Activated T-helper 2 cell treated with anti-CD3 and anti-CD28 coated beads, Interferon-gamma antibody, Interleukin-2, Interleukin-4, amounts not matched to agents 10 μg/mL and 5 μg/mL and 100 μg/mL, durations not matched to agents 14 hours and 24 hours and 36 hours (primary cell): ENCODE data around the gene GTF2F2. TPM values are rescaled to one million over a fixed set of nuclear protein-coding genes. Genes with fewer than 3 reads are reported as not detected.
A peak's percentile ranks its signal among the peaks of the same experiment; 100 is the strongest.

Experiments
- DNase-seq: peaks from one replicate; pipeline ENCODE4 v3.0.0; 2021; ENCODE audit warnings: low spot score
- H3K27ac Mint-ChIP-seq: one replicate; pipeline ENCODE4 v1.8.0; 2021; ENCODE audit warnings: mixed read lengths
- H3K27me3 Mint-ChIP-seq: one replicate; pipeline ENCODE4 v1.8.0; 2021; ENCODE audit warnings: low read depth, mixed read lengths
- H3K36me3 Mint-ChIP-seq: one replicate; pipeline ENCODE4 v1.8.0; 2021; ENCODE audit warnings: low read depth, mixed read lengths
- H3K4me1 Mint-ChIP-seq: one replicate; pipeline ENCODE4 v1.8.0; 2021; ENCODE audit warnings: low read depth, mixed read lengths
- H3K4me3 Mint-ChIP-seq: one replicate; pipeline ENCODE4 v1.8.0; 2021; ENCODE audit warnings: low read depth, mild to moderate bottlenecking, moderate library complexity, mixed read lengths
- H3K9me3 Mint-ChIP-seq: one replicate; pipeline ENCODE4 v1.8.0; 2021; ENCODE audit warnings: mixed read lengths
- intact Hi-C: fragments of 100-400 bp; cut with micrococcal nuclease; formaldehyde crosslinking; loops from one replicate; pipeline ENCODE4 v1.15.1; 2023
- total RNA-seq: library from RNA; stranded (reverse); gene quantifications from 2 replicates; pipeline ENCODE4 v1.2.3, GENCODE V29; 2022

The GTF2F2 gene
- 26.9 and 28.9 TPM in 2 replicates for total RNA-seq

- no peak within 1 kb of the TSS for H3K27ac Mint-ChIP-seq
- H3K36me3 Mint-ChIP-seq, result peaks cover 6% of the 10 kb centered on the region
- intact Hi-C loops, result loop anchor here (1.0 to 10.0 kb wide), 7 partner anchors 47 to 543 kb away; partner anchors contain the start of genes KCTD4, TPT1 and TSC22D1
- H3K4me1 Mint-ChIP-seq, result peaks cover 8% of the 10 kb centered on the region
- H3K4me3 Mint-ChIP-seq, result no peak within 1 kb of the TSS
- H3K9me3 Mint-ChIP-seq, result no peaks in the 10 kb centered on the region
- H3K27me3 Mint-ChIP-seq, result no peaks in the 10 kb centered on the region
- peak; percentile 84 for DNase-seq
Observed at GRCh38 chr13:45119991-45120864, at the start of gene GTF2F2. TSS of gene GTF2F2 (plus strand) at chr13:45120510. CDS start at chr13:45120656, 146 bp downstream.

GRCh38 chr13:45073809-45074208 lies 46.5 kb upstream of the GTF2F2 start:
- Mint-ChIP-seq H3K4me1 (no peaks in the 10 kb centered on the region), H3K36me3 (no peaks in the 10 kb centered on the region), H3K27ac (no peak overlapping the region), H3K27me3 (peaks cover 29% of the 10 kb centered on the region), H3K4me3 (no peak overlapping the region), H3K9me3 (no peaks in the 10 kb centered on the region)
- intact Hi-C loops, result no loop called here
- no peak for DNase-seq

DNA sequence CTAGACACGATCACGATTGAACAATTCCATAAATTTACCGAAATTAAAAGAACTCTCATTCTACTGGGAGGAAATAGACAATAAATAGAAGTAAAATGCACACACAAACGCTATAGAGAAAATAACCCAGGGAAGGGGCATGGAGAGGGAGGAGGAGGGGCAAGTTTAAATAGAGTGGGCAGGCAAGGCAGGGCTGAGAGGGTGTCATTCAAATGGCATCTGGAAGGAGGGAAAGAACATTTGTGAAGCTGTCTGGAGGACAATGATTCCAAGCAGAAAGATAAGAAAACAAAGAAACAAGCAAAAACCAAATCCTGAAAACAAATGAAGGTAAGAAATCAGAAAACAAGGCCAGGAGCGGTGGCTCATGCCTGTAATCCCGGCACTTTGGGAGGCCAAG lies 45.6 kb upstream of the GTF2F2 start:
- H3K27ac Mint-ChIP-seq, result no peak overlapping the region
- DNase-seq, result no peak
- peaks cover 29% of the 10 kb centered on the region for H3K27me3 Mint-ChIP-seq
- no peaks in the 10 kb centered on the region for H3K9me3 Mint-ChIP-seq
- H3K36me3 Mint-ChIP-seq, result no peaks in the 10 kb centered on the region
- no peak overlapping the region for H3K4me3 Mint-ChIP-seq
- no peaks in the 10 kb centered on the region for H3K4me1 Mint-ChIP-seq
- intact Hi-C loops, result no loop called here

DNA sequence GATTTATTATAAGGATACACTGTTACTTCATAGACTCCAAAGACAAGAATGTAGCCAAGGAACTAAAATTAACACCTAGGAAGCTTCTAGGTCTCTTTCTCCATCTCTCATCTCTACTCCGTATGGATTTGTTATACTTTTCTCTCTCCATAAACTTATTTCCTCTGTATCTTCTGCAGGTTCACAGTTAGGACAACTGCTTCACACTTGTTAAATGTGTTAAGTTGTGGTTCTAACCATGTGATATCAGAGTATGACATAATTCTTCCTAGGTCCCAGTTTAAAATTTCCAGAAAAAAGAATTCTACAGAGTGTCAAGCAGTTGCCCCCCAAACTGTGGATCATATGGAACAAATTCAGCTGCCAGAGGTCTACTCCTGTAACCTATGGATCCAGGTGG lies 42.3 kb upstream of the GTF2F2 start:
- Mint-ChIP-seq H3K4me3 (no peak overlapping the region), H3K4me1 (no peaks in the 10 kb centered on the region), H3K9me3 (no peaks in the 10 kb centered on the region), H3K27me3 (peaks cover 41% of the 10 kb centered on the region), H3K27ac (no peak overlapping the region), H3K36me3 (no peaks in the 10 kb centered on the region)
- no peak for DNase-seq
- intact Hi-C loops, result no loop called here

GRCh38 chr13:45082964-45083363 lies 37.3 kb upstream of the GTF2F2 start:
- Mint-ChIP-seq H3K4me1 (no peaks in the 10 kb centered on the region), H3K9me3 (no peaks in the 10 kb centered on the region), H3K27me3 (peaks cover 24% of the 10 kb centered on the region), H3K27ac (no peak overlapping the region), H3K36me3 (no peaks in the 10 kb centered on the region), H3K4me3 (no peak overlapping the region)
- DNase-seq, result no peak
- intact Hi-C loops, result no loop called here

- no peak for DNase-seq
- no peak overlapping the region for H3K4me3 Mint-ChIP-seq
- H3K4me1 Mint-ChIP-seq, result no peaks in the 10 kb centered on the region
- no peaks in the 10 kb centered on the region for H3K9me3 Mint-ChIP-seq
- H3K36me3 Mint-ChIP-seq, result no peaks in the 10 kb centered on the region
- H3K27ac Mint-ChIP-seq, result no peak overlapping the region
- peaks cover 16% of the 10 kb centered on the region for H3K27me3 Mint-ChIP-seq
- intact Hi-C loops, result no loop called here
Observed at GRCh38 chr13:45084515-45084914, 35.8 kb upstream of the GTF2F2 start.

- no peak overlapping the region for H3K27ac Mint-ChIP-seq
- H3K27me3 Mint-ChIP-seq, result peaks cover 9% of the 10 kb centered on the region
- H3K4me1 Mint-ChIP-seq, result no peaks in the 10 kb centered on the region
- H3K4me3 Mint-ChIP-seq, result no peak overlapping the region
- intact Hi-C loops, result no loop called here
- H3K36me3 Mint-ChIP-seq, result no peaks in the 10 kb centered on the region
- no peaks in the 10 kb centered on the region for H3K9me3 Mint-ChIP-seq
- no peak for DNase-seq
Observed at GRCh38 chr13:45086484-45086883, 33.8 kb upstream of the GTF2F2 start.

GRCh38 chr13:45092663-45093062 lies 27.6 kb upstream of the GTF2F2 start:
- DNase-seq, result no peak
- Mint-ChIP-seq H3K4me1 (no peaks in the 10 kb centered on the region), H3K9me3 (no peaks in the 10 kb centered on the region), H3K27ac (no peak overlapping the region), H3K36me3 (no peaks in the 10 kb centered on the region), H3K4me3 (no peak overlapping the region), H3K27me3 (peaks cover 21% of the 10 kb centered on the region)
- intact Hi-C loops, result no loop called here

GRCh38 chr13:45100573-45101262 lies 19.6 kb upstream of the GTF2F2 start:
- Mint-ChIP-seq H3K27me3 (peaks cover 1% of the 10 kb centered on the region), H3K4me1 (no peaks in the 10 kb centered on the region), H3K4me3 (no peak overlapping the region), H3K36me3 (no peaks in the 10 kb centered on the region), H3K27ac (no peak overlapping the region), H3K9me3 (no peaks in the 10 kb centered on the region)
- intact Hi-C loops, result no loop called here
- no peak for DNase-seq

DNA sequence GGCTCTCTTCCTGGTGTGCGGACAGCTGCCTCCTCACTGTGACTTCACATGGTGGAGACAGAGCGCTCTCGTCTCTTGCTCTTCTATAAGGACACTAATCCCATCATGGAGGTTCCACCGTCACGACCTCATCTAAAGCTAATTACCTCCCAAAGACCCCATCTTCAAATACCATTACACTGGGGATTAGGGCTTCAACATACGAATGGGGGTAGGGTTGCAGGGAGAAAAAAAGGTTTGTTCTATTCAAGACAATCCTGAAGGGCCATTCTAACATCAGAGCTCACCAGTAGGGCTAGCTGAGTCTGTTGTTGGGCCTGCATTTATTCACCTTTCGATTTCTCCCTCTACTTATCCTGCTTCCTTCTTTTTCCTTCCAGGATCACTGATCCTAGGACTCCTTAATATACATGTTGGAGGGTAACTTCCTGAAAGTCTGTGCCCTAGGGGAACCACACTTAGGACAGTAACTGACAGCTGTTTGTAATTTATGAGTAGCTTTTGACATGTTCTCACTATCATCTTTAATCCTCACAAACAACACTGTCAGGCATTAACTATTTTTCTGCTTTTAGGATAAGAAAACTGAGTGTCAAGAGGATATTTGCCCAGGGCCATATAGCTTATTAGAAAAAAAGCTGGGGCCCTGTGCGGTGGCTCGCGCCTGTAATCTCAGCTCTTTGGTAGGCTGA lies 18.8 kb upstream of the GTF2F2 start:
- H3K9me3 Mint-ChIP-seq, result no peaks in the 10 kb centered on the region
- H3K4me1 Mint-ChIP-seq, result no peaks in the 10 kb centered on the region
- H3K4me3 Mint-ChIP-seq, result no peak overlapping the region
- peaks cover 3% of the 10 kb centered on the region for H3K27me3 Mint-ChIP-seq
- DNase-seq, result no peak
- no peak overlapping the region for H3K27ac Mint-ChIP-seq
- no peaks in the 10 kb centered on the region for H3K36me3 Mint-ChIP-seq
- intact Hi-C loops, result no loop called here

GRCh38 chr13:45102136-45102507 lies 18.2 kb upstream of the GTF2F2 start:
- no peak overlapping the region for H3K4me3 Mint-ChIP-seq
- intact Hi-C loops, result no loop called here
- H3K27me3 Mint-ChIP-seq, result peaks cover 3% of the 10 kb centered on the region
- H3K36me3 Mint-ChIP-seq, result no peaks in the 10 kb centered on the region
- DNase-seq, result no peak
- H3K27ac Mint-ChIP-seq, result no peak overlapping the region
- H3K4me1 Mint-ChIP-seq, result no peaks in the 10 kb centered on the region
- H3K9me3 Mint-ChIP-seq, result no peaks in the 10 kb centered on the region

DNA sequence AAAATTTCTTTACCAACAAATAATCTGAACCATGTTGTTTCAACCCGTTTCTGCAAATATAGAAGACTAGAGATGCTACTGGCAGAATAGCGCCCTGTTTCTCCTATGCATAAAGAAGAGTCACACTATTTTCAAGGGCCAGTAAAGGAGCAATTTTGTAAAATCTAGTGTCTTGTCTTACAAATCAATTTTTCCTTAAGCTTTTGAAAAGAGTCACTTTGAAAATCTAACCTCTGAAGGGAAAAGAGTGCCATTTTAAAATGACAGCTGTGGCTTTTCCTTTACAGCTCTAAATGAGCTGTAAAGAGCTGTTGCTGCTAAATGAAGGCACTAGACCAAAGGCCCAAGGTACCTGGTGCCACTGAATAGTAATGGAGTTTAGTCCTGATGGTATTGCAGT lies 16.9 kb upstream of the GTF2F2 start:
- Mint-ChIP-seq H3K36me3 (no peaks in the 10 kb centered on the region), H3K27ac (no peak overlapping the region), H3K4me1 (no peaks in the 10 kb centered on the region)

DNA sequence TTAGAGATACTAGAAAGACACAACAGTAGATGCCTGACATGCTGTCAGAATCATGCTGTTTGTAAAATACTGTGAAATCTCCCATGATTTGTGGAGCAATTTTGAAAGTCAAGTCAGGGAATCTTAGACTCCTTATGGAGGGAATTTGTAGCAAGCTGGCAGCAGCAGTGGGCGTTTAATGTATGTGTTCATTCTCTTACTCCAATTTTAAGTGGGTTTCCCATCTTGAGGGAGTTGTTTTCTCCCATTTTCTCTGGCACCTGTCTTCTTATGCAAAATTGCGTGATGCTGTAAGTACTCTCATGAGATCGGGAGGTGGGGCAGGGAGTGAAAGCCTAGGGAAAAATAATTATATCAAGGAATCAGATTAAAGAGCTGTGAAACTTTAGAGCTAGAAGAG lies 16.0 kb upstream of the GTF2F2 start:
- DNase-seq, result no peak
- no peak overlapping the region for H3K27ac Mint-ChIP-seq
- peaks cover 4% of the 10 kb centered on the region for H3K4me1 Mint-ChIP-seq
- peaks cover 3% of the 10 kb centered on the region for H3K27me3 Mint-ChIP-seq
- H3K4me3 Mint-ChIP-seq, result no peak overlapping the region
- no peaks in the 10 kb centered on the region for H3K36me3 Mint-ChIP-seq
- intact Hi-C loops, result no loop called here
- no peaks in the 10 kb centered on the region for H3K9me3 Mint-ChIP-seq

More for the DNA sequence above, 16.9 kb upstream of the GTF2F2 start:
- DNase-seq, result no peak
- Mint-ChIP-seq H3K9me3 (no peaks in the 10 kb centered on the region), H3K27me3 (peaks cover 3% of the 10 kb centered on the region), H3K4me3 (no peak overlapping the region)
- intact Hi-C loops, result no loop called here
